GM19193 (cell line): ENCODE results near the gene DDAH2.

Experiments used
- POLR2A ChIP-seq: IDR thresholded peaks from 4 replicates; pipeline ENCODE4 v1.6.1; 2011; ENCODE audit not compliant: insufficient read depth, insufficient read length; ENCODE audit errors: extremely low read depth

The DDAH2 gene

DNA sequence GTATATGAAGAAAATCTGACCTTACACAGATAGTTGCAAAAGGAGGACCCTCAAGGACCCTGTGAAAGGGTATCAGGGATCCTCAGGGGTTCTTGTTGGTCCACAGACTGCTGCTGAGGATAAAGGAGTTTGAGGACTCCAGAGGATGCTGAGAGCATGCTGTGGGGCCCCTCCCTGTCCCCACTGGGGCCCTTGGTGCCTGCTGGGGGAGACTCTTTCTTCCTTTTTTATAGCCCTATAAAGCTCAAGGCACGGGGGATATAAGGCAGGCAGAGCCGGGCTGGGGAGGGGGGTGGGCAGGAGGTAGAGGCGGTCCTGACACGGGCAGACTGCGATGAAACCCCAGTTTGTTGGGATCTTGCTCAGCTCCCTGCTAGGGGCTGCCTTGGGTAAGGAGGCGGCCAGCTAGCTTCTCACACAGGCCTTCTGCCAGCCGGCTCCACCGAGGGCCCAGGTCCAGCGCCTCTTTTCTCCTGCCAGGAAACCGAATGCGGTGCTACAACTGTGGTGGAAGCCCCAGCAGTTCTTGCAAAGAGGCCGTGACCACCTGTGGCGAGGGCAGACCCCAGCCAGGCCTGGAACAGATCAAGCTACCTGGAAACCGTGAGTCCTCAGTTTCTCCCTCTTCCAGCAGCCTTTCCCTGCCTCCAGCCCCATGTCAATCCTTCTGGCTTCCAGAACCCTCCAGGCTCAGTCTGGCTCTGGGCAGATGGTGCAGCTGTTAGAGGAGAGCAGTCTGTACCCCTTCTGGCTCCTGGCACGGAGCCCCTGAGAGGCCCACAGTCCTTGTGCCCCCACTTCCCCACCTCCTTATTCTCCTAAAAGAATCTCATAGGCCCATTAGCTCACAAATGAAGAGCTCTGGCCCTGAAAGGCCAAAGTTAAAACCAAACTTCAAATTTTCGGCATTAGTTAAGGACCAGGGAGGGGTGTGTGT is 13.8 kb downstream of the DDAH2 start, which contains the start of gene LY6G6D:
Gene LY6G6D (plus strand): TSS at position 327 of the 937 bp plus-strand sequence. CDS start 8 bp downstream, at position 335.
- no peak for TF ChIP-seq POLR2A

DNA sequence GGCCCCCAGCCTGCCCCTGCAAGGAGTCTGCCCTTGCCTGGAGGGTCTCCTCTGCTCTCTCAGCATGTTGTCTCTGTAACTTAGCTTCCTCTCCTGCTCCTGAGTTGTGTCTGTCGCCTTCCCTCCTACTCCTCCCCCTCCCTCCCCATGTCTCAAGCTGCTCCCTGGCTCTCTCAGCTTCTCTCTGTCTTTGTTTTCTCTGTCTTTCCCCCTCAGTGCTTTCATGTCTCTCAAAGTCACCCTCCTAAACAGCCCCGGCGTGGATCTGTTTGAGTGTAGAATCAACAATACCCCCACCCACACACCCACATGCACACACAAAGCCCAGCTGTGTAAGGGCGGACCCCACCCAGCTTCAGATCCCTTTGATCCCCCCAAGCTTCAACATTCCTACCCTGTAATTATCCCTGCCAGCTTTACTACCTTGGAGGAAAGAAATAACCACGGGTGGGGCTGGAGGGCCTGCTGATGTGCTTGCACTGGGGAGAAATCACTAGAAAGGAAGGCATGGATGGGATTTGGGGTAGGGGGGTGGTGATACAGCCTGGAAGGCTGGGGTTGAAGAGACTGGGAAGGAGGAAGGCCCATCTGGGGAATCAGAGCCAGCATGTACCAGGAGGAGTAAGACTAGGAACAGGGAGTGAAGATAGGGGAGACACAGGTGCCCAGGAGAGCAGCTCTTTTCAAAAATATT is 15.0 kb downstream of the DDAH2 start:
- no peak for TF ChIP-seq POLR2A

DNA sequence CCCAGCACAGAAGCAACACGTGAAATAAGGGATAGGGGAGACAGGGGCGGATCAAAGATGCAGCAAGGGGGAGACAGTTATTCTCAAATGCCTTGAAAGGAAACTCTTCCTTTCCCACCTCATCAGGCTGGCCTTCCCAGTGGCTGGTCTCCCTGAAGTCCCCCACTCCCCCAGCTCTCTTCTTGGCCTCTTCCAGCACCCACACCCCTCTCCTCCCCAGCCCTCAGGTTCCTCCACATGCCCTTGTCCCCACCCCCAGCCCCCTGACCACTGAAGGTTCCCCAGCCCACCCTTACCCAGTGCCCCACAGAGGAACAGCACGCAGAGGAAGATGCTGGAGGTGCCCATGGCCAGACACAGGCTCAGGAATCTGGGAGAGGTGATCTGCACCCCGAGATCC is 15.6 kb downstream of the DDAH2 start:
- TF ChIP-seq POLR2A, result no peak

DNA sequence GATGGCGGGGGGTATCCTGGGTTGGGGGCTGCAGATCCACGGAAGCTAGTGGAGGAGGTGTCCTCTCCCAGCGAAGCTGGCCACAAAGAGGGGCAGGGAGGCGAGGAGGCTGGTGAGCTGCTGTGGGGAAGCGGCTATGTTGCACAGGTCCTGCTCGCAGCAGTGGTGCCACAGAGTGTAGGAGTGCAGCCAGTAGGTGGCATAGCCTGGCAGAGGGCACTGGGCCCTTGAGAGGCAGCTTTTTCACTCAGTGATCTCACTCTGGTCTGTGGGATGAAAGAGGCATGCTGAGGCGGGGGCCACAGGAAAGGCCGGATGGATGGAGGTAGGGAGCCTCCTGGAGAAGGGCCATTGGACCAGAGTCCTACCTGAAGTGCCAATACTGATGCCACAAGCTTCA is 16.8 kb downstream of the DDAH2 start:
- no peak for TF ChIP-seq POLR2A

DNA sequence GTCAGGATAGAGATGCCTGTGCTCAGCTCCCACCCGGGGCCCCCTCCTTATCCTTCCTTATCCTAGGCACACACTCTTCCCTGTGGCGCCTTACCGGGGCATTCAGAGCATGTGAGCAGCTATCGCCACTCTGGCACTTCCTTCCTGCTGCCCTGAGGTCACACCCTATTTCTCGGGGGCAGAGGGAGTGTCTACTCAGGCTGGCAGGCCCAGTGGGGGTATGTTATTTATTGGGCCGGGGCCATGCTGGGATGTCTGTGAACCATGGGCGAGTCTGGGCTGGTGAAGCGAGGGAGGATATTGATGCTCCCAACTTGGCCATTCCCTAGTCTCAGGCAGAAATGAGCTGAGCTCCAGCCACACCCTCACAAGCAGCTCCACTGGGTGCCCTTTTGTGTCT is 17.9 kb downstream of the DDAH2 start:
- no peak for TF ChIP-seq POLR2A

DNA sequence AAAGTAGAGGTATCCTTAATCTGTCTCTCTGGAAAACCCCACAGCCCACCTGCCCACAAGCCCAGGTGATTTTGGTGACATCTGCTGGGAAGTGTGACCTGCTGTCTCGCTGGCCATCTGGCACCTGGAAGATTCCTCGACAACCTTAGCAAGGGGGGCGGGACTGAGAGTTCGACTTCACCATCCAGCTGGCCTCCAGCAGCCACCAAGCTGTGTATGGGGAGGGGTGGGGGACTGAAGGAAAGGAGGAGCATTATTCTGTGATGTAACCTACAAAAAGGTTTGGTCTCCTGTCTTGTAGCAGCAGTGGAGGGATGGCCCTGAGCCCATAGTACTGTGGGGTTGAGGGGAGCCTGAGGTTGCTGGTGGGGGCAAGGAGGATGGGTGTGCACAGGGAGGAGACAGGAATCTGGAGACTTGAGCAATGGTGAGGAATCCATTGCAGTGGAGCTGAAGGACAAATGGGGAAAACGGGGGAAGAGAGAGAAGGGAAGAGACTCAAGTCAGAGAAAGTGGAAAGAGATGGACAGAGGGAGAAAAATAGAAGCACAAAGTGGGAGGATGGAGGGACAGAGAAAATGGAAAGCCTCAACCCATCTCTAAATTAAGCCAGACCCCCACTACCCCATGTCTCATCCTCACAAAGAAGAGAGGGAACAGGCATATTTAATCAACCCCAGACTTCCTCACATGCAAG is 18.4 kb downstream of the DDAH2 start:
- TF ChIP-seq POLR2A, result no peak

DNA sequence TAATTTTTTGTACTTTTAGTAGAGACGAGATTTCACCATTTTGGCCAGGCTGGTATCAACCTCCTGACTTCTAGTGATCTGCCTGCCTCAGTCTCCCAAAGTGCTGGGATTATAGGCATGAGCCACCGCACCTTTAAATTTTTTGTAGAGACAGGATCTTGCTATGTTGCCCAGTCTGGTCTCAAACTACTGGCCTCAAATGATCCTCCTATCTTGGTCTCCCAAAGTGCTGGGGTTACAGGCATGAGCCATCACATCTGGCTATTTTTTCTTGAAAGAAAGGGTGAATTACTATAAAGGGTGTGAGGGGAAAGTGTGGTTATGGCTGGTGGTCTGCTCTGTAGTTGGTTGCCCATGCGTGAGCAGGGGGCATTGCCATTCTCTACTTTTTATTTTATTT is 20.9 kb downstream of the DDAH2 start:
- TF ChIP-seq POLR2A, result no peak

DNA sequence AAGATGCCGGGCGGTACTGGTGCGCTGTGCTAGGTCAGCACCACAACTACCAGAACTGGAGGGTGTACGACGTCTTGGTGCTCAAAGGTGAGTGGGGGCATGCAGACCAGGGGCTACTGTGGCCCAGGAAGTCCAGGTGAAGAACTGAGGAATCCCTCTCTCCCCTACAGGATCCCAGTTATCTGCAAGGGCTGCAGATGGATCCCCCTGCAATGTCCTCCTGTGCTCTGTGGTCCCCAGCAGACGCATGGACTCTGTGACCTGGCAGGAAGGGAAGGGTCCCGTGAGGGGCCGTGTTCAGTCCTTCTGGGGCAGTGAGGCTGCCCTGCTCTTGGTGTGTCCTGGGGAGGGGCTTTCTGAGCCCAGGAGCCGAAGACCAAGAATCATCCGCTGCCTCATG is 21.4 kb downstream of the DDAH2 start:
- TF ChIP-seq POLR2A, result no peak

DNA sequence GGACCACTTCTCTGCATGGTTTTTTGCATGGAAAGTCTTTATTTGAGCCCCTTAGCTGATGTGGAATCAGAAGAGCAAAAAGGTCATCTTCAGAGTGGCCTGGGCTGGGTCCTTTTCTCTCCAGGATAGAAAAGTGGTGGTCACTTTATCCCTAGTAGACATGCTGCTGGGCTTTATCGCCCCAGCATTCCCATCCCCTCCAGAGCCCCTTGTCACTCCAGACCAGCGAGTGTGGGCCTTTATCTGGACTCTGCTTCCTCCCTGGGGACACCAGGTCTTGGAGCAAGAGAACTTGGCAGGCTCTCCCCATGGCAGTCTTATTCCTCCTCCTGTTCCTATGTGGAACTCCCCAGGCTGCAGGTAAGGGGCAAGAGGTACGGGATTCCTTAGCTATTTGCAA is 22.5 kb downstream of the DDAH2 start, which contains the start of gene LY6G6F:
Gene LY6G6F (plus strand): TSS at position 268 of the 400 bp plus-strand sequence. CDS start 41 bp downstream, at position 309.
- TF ChIP-seq POLR2A, result no peak

DNA sequence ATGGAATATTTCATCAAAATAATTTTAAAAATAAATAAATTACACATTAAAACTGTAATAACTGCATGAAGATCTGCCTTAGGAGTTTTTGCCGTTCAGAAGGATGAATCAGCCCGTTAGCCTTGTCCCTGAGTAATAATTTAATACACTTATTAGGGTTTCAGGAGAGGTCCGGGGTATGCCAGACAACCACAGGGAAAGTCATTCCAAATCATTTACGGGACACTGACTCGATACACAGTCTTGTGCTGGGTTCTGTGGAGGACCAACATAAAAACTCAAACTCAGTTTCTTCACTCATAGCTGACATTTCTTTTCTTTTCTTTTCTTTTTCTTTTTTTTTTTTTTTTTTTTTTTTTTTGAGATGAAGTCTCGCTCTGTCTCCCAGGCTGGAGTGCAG is 23.2 kb downstream of the DDAH2 start:
- TF ChIP-seq POLR2A, result no peak

DNA sequence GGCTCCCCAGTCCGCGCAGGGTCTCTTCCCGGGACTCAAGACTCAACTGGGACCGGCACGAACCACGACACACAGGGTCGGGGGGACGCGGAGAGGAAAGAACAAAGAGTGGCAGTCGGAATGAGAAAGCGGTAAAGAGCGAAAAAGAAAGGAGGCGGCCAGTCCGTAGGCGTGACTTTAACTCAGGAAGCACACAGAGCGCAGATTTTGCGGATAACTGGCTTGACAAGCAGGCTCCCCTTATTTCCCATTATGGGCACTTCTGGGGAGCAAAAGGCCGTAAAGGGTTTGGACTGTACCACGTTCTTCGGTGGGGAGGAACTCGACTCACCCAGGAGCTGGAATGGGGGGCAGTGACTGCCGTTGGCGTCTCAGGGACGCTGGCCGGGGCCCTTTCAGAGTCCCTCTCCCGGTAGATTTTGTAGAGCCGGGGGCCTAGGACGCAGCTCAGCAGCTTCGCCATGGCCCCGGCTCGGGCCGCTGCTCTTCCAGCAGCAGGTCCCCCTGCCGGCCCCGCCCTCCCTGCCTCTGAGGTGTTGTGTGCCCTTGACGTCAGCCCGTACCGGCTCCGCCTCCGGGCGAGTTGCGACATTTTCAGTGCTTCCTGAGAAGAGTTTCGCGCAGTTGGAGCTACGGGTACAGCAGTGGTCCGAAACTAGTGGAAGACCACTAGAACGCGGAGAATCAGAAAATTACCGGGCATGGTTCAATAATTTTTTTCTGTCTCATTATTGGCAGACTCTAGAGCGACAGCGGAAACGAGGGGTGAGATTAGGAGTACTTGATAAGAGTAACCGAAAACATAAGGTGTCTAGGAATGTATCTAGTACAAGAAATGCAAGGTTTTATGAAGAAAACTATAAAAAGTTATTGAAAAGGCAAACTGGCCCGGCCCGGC is 26.0 kb downstream of the DDAH2 start, which contains the start of gene ABHD16A:
Gene ABHD16A (minus strand): TSS at position 506 of the 898 bp plus-strand sequence. CDS start 43 bp downstream, at position 463.
- peak; percentile 91 for TF ChIP-seq POLR2A

DNA sequence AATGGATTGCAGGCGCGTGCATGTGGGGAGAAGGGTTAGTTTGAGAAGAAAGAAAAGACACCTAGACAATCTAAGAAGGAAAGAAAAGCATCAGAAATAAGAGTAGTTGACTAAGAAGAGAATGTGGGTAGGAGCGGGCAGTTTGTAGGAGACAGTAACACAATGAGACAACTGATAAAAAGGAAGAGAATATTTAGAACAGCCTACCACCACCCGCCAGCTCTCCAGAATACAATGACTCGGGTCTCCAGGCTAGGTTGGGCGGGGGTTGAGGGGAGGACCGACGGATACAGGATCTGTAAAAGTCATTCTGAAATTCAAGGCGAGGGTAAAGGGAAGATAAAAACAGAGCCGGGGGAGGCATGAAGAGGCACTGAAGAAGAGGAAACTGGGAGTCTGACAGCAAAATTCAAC is 26.7 kb downstream of the DDAH2 start:
- no peak for TF ChIP-seq POLR2A

DNA sequence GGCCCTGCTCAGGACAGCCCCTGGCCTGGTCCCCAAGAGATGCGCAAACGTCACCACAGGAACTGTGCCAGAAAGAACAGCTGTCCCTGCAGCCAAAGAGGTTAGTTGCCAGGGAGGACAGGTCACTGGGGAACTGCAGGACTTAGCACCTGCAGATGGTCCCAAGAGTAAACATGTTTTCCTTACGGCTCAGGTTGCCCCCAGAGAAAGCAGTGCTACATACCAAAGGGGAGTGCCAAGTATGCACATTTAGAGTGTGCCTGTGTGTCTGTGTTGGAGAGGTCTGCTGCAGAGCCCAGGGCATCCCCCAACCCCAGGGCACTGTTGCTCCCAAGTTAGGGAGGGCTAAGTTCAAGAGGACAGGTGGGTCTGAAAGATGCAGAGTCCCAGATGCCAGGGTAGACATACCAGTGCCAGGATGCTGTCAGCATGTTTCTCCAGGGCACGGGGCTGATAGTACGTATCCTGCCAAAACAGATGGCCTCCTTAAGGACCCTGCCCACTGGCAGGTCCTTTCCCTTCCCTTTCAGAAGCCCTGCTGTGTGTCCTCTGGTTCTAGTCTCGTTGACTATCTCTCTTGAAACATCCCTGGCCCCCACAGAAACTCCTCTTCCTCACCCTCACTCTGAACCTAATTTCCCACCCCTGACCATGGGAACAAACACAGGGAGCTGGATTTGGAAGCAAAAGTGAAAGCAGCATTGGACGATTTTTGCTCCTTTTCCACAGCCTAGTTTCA is 27.3 kb downstream of the DDAH2 start:
- no peak for TF ChIP-seq POLR2A

DNA sequence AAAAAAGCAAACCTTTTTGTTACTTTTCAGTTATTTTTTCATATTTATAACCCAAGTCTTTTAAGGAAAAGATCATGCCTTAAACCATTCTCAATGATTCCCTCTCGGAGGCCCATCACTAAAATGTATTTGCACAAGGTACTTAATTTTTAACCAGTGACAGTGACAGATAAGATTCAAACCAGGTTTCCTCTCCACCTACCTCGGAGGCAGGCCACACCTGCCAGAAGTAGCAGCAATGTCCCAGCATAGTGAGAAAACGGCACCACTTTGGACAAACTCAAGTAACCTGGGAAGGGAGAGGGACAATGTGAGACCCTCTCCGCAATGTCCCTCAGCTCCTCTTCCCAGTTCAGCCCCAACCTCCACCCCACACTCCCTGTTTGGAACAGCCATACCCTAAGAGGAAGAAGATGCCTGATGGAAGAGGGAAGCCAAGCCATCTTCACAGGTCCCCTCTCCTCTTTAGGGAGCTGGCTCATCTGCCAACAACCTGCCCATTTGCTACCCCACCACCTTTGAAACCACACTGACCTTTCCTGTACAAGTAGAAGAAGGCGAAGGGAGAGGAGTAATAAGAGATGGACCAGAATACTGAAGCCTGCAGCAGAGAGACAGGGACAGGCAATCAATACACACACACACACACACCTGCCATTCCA is 28.2 kb downstream of the DDAH2 start:
- no peak for TF ChIP-seq POLR2A

DNA sequence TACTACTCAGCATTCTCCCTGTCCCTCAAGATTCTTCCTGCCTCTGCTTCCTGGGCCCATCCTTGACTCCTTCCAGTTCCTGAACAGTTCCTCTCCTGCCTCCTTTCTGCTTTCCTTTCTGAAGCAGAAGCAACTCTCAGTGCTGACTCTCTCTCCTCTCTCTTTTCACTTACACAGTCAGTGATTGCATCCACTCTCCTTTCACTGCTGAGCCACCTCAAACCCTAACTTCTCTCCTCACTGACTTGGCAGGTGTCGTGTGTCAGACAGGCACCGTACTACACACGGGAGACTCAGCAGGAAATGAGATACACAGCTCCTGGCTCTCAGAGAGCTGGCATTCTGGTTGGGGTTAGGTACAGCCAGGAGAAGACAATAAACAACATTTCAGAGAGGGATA is 31.5 kb downstream of the DDAH2 start:
- no peak for TF ChIP-seq POLR2A
